SKM-1 treated with dmso at 0.1 percent for 144 hours (cell line): Measurements from ENCODE around the gene CARMIL3.
"Not testable (repeated sequence)": the region's sequence is repeated elsewhere in the genome, so short reads cannot be mapped to it uniquely, and the experiment has no call there.

Source experiments
- DNase-seq: peaks from one replicate; lab custom pipeline; 2025; ENCODE audit not compliant: unreplicated experiment; lab: John Stamatoyannopoulos, UW

Gene CARMIL3, protein sequence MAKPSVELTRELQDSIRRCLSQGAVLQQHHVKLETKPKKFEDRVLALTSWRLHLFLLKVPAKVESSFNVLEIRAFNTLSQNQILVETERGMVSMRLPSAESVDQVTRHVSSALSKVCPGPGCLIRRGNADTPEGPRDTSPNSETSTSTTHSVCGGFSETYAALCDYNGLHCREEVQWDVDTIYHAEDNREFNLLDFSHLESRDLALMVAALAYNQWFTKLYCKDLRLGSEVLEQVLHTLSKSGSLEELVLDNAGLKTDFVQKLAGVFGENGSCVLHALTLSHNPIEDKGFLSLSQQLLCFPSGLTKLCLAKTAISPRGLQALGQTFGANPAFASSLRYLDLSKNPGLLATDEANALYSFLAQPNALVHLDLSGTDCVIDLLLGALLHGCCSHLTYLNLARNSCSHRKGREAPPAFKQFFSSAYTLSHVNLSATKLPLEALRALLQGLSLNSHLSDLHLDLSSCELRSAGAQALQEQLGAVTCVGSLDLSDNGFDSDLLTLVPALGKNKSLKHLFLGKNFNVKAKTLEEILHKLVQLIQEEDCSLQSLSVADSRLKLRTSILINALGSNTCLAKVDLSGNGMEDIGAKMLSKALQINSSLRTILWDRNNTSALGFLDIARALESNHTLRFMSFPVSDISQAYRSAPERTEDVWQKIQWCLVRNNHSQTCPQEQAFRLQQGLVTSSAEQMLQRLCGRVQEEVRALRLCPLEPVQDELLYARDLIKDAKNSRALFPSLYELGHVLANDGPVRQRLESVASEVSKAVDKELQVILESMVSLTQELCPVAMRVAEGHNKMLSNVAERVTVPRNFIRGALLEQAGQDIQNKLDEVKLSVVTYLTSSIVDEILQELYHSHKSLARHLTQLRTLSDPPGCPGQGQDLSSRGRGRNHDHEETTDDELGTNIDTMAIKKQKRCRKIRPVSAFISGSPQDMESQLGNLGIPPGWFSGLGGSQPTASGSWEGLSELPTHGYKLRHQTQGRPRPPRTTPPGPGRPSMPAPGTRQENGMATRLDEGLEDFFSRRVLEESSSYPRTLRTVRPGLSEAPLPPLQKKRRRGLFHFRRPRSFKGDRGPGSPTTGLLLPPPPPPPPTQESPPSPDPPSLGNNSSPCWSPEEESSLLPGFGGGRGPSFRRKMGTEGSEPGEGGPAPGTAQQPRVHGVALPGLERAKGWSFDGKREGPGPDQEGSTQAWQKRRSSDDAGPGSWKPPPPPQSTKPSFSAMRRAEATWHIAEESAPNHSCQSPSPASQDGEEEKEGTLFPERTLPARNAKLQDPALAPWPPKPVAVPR (N-terminal part only)

GRCh38 chr14:24051789-24052655 lies at the start of gene CARMIL3:
CARMIL3 (plus strand) TSS chr14:24052009; CDS start chr14:24052154, 145 bp downstream.
- no peak for DNase-seq

GRCh38 chr14:24006471-24006816 lies 45.4 kb upstream of the CARMIL3 start:
- not testable (repeated sequence) for DNase-seq

DNA sequence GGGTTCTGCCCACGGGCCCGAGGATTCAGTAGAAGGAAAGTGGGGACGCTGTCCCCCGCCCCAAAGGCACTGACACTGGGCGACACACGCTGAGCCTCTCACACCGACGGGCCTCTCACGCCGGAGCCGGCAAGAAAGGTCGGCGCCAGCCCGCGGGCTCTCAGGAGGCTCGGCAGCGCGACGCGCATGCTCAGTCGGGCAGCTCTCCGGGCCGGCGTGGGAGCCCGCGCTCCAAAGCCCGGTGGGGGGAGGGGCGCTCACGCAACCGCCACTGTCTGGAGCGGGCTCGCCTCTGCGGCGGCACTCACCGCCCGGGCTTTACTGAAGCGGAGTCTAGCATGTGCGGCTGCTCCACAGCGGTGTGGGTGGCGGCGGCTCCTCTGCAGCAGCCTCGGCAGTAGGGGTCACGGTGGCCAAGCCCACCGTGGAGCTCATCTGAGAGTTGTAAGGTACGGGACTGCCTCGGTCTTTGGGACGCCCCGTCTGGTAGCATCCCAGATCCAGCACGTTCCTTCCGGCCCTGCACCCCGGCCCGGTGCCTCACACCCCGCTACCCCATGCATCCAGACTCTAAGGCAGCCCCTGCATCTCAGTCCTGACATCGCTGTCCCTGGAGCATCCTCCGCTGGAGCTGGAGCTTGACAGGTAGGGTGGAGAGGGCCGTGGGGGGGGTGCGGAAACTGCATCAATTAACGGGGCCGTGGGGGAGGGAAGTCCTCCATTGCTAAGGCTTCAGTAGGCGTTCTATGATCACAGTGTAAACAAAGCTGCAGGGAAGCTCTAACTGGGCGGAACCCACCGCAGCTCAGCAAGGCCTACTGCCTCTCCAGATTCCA lies 44.8 kb upstream of the CARMIL3 start:
- not testable (repeated sequence) for DNase-seq

DNA sequence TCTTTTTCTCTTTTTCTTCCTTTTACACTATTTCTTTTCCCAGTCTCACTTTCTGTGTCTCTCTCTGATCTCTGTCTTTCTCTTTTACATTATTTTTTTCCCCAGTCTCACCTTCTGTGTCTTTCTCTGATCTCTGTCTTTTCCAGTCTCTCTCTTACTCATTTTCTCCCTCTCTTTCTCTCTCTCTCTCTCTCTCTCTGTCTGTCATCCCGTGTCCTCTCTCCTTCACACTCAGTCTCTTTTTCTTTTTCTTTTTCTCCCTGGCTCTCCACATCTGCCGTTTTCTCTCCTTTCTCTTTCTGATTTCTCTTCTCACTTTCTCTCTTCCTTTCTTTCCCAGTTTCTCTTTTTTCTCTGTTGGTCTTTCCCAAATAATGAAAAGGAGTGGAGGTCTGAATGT lies 40.8 kb upstream of the CARMIL3 start:
- DNase-seq, result no peak

DNA sequence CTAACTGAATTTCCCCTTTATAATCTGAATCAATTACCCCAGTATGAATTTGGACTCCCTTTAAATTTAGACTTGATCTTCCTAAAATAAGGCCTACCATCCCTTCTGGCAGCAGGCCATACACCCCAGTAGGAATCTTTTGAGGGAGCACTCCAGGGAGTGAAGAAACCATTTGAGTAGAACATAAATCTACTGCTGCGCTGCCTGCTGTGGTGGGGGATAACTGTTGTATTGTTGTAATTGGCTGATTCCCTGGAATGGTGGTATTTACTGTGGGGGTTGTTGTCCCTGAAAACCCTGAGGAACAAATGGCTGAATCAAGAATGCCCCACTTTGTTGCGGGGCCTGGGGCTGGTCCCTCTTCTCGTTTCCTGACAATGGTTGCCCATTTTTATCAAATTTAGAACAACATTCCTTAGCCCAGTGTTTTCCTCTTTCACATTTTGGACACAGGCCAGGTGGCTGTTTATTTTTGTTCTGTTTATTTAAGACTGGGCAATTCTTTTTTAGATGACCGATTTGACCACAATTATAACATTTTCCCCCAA lies 39.0 kb upstream of the CARMIL3 start:
- not testable (repeated sequence) for DNase-seq

DNA sequence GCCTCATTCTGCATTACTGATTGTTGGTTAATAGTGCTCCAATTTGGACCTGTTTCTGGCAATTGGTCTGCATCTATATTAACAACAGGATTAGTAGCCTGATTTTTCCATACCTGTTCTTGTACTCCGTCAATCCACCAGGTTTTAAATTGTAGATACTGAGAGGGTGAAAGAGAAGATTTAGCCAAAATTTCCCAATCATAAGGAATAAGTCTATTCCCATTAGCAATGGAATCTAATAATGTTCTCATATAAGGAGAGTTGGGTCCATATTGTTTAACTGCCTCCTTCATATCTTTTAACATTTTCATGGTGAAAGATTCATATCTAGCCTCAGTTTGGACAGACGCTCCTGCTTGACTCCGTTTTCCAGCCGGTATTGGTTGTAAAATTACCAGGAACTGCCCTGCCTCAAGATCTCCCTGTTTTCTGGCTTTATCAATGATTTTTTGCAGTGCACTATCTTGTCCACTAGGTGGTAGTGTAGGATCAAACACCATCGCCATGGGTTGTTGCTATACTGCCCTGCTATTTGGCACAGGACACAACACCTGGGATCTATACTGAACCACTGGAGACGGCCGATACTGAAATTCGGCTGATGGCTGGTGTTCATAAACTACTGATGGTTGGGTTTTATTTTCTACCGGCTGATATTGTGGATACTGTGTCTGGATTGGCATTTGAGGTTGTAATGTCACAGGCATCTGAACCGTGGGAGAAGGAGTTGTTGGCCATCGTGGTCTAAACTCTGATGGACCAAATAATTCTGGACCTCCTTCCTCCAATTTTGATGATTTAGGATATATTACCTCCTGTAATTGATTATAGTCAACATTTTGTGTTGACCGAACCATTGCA lies 37.9 kb upstream of the CARMIL3 start:
- DNase-seq, result no peak

- DNase-seq, result not testable (repeated sequence)
Observed at GRCh38 chr14:24015745-24016144, 36.1 kb upstream of the CARMIL3 start.

DNA sequence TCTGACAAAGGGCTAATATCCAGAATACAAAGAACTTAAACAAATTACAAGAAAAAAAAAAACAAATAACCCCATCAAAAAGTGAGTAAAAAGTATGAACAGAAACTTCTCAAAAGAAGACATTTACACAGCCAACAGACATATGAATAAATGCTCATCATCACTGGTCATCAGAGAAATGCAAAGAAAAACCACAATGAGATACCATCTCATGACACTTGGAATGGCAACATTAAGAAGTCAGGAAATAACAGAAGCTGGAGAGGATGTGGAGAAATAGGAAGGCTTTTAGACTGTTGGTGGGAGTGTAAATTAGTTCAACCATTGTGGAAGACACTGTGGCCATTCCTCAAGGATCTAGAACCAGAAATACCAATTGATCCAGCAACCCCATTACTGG lies 32.8 kb upstream of the CARMIL3 start:
- not testable (repeated sequence) for DNase-seq

GRCh38 chr14:24019944-24020343 lies 31.9 kb upstream of the CARMIL3 start:
- not testable (repeated sequence) for DNase-seq

GRCh38 chr14:24020520-24020919 lies 31.3 kb upstream of the CARMIL3 start:
- not testable (repeated sequence) for DNase-seq

DNA sequence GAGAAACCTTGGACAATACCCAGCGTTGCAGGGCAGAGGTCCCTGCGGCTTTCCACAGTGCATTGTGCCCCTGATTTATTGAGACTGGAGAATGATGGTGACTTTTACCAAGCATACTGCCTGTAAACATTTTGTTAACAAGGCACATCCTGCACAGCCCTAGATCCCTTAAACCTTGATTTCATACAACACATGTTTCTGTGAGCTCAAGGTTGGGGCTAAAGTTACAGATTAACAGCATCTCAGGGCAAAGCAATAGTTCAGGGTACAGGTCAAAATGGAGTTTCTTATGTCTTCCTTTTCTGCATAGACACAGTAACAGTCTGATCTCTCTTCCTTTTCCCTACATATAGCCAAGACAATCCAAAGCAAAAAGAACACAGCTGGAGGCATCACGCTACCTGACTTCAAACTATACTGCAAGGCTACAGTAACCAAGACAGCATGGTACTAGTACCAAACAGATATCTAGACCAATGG lies 26.8 kb upstream of the CARMIL3 start:
- DNase-seq, result not testable (repeated sequence)

- not testable (repeated sequence) for DNase-seq
Observed at GRCh38 chr14:24029687-24030086, 22.1 kb upstream of the CARMIL3 start.

DNA sequence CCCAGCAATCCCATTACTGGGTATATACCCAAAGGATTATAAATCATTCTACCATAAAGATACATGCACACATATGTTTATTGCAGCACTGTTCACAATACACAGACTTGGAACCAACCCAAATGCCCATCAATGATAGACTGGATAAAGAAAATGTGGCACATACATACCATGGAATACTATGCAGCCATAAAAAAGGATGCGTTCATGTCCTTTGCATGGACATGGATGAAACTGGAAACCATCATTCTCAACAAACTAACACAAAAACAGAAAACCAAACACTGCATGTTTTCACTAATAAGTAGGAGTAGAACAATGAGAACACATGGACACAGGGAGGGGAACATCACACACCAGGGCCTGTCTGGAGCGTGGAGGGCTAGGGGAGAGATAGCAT lies 20.5 kb upstream of the CARMIL3 start:
- not testable (repeated sequence) for DNase-seq

- DNase-seq, result no peak
Observed at GRCh38 chr14:24032727-24033418, 18.9 kb upstream of the CARMIL3 start.

DNA sequence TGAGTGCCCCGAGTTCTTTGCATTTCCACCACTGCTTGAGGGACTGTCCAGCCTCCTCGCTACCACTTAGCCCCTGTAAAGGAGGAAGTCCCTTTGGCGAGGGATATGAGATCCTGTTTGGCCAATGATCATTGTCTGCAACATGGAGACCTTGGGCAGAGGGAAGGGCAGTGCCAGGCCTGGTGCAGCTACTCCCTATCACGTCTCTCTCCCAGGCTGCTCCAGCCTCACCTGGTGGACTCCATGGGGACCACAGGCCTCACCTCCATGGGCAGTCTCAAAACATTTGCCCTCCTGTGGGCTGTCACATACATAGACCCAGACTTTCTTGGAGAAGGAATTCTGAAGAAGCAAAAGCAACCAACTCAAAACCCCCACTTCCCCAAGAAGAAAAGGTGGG lies 16.0 kb upstream of the CARMIL3 start:
- not testable (repeated sequence) for DNase-seq

DNA sequence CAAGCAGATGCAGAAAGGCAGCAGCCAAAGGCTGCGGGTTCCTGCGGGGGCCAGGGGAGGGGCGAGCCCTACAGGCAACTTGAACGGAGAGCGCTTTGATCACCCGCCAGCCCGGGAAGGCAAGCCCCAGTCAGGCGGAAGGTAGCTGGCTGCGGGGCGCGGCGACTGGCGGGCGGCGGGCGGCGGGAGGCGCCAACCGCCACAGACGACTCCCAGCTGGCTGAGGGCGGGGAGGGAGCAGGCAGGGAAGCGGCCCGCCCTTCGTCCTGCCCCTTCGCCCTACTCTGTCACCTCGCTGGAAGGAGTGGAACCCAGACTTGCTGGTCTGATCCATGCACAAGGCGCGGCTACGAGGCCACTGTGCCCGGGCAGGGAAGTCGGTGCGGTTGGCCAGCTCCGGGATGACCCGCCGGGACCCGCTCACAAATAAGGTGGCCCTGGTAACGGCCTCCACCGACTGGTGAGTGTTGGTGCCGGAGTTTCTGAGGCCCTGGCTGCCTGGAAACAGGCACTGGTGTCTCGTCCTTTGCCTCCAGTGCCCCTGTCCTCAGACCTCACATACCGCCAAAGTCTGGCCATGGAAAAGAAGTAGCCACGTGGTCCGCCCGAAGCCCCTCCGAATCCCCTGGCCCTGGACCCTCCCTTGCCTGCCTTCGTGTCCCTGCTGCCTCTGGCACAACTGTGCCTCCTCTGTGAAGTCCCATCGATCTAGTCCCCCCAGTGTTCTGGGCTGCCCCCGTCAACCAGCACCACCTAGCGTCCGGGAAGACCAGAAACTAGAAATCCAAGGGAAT lies 15.4 kb upstream of the CARMIL3 start:
- no peak for DNase-seq
